ENCODE results near the gene ANXA2.

- TF ChIP-seq, protein P1, sequence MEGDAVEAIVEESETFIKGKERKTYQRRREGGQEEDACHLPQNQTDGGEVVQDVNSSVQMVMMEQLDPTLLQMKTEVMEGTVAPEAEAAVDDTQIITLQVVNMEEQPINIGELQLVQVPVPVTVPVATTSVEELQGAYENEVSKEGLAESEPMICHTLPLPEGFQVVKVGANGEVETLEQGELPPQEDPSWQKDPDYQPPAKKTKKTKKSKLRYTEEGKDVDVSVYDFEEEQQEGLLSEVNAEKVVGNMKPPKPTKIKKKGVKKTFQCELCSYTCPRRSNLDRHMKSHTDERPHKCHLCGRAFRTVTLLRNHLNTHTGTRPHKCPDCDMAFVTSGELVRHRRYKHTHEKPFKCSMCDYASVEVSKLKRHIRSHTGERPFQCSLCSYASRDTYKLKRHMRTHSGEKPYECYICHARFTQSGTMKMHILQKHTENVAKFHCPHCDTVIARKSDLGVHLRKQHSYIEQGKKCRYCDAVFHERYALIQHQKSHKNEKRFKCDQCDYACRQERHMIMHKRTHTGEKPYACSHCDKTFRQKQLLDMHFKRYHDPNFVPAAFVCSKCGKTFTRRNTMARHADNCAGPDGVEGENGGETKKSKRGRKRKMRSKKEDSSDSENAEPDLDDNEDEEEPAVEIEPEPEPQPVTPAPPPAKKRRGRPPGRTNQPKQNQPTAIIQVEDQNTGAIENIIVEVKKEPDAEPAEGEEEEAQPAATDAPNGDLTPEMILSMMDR (IDR thresholded peaks at IDR 0.05): no peak
- TF ChIP-seq EP300 (IDR thresholded peaks at IDR 0.05; ENCODE audit: low read depth): no peak
- TF ChIP-seq POLR2AphosphoS5 (IDR thresholded peaks at IDR 0.05): no peak
- no peak for TF ChIP-seq POLR2A (IDR thresholded peaks at IDR 0.05)
Observed at GRCh38 chr15:60353245-60353920, 44.4 kb downstream of the ANXA2 start.

All from transverse colon (tissue), 4 donors.